ENCODE measurements around the gene PFKFB3.

The PFKFB3 gene

GRCh38 chr10:6226216-6226615, 23.5 kb downstream of the PFKFB3 start:
- H3K9ac ChIP-seq (ENCODE audit: low read depth, low read length) = no peak overlapping the region
- peaks cover 33% of the 10 kb centered on the region for H3K36me3 ChIP-seq (ENCODE audit: insufficient read depth, low read length)
- H3K4me1 ChIP-seq (ENCODE audit: insufficient read depth, low read length) = no peaks in the 10 kb centered on the region
- no peaks in the 10 kb centered on the region for H3K9me3 ChIP-seq (ENCODE audit: control insufficient read depth, insufficient read depth, low read length)

DNA sequence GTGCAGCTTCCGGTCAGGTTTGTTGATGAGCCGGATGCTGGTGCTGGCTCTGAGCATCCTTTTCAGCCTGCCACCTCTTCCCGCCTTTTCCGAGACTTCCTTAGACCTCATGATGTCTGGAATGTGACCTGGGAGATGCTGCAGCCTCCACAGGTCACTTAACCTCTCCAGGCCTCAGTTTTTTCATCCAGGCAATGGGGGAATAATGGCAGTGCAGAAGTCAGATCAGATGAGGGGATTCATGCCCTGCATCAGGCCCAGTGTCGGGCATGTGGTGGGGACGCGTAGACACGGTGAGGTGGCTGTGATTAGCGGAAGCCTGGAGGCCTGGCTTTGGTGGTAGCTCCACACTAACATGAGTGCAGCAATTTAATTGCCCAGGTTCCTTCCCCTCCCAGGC, 24.6 kb downstream of the PFKFB3 start:
- H3K9ac ChIP-seq (ENCODE audit: low read depth, low read length) = no peak overlapping the region
- H3K4me1 ChIP-seq (ENCODE audit: insufficient read depth, low read length) = no peaks in the 10 kb centered on the region
- no peaks in the 10 kb centered on the region for H3K9me3 ChIP-seq (ENCODE audit: control insufficient read depth, insufficient read depth, low read length)
- peaks cover 37% of the 10 kb centered on the region for H3K36me3 ChIP-seq (ENCODE audit: insufficient read depth, low read length)

GRCh38 chr10:6228010-6228511, 25.3 kb downstream of the PFKFB3 start:
- Histone ChIP-seq H3K9me3 (ENCODE audit: control insufficient read depth, insufficient read depth, low read length) (no peaks in the 10 kb centered on the region), H3K9ac (ENCODE audit: low read depth, low read length) (no peak overlapping the region), H3K4me1 (ENCODE audit: insufficient read depth, low read length) (no peaks in the 10 kb centered on the region), H3K36me3 (ENCODE audit: insufficient read depth, low read length) (peaks cover 39% of the 10 kb centered on the region)

- peaks cover 37% of the 10 kb centered on the region for H3K36me3 ChIP-seq (ENCODE audit: insufficient read depth, low read length)
- no peak overlapping the region for H3K9ac ChIP-seq (ENCODE audit: low read depth, low read length)
- no peaks in the 10 kb centered on the region for H3K4me1 ChIP-seq (ENCODE audit: insufficient read depth, low read length)
- H3K9me3 ChIP-seq (ENCODE audit: control insufficient read depth, insufficient read depth, low read length) = no peaks in the 10 kb centered on the region
Measured at GRCh38 chr10:6228647-6229046, 25.9 kb downstream of the PFKFB3 start.

GRCh38 chr10:6229290-6229689, 26.6 kb downstream of the PFKFB3 start:
- Histone ChIP-seq H3K9ac (ENCODE audit: low read depth, low read length) (no peak overlapping the region), H3K4me1 (ENCODE audit: insufficient read depth, low read length) (no peaks in the 10 kb centered on the region), H3K9me3 (ENCODE audit: control insufficient read depth, insufficient read depth, low read length) (no peaks in the 10 kb centered on the region), H3K36me3 (ENCODE audit: insufficient read depth, low read length) (peaks cover 35% of the 10 kb centered on the region)

DNA sequence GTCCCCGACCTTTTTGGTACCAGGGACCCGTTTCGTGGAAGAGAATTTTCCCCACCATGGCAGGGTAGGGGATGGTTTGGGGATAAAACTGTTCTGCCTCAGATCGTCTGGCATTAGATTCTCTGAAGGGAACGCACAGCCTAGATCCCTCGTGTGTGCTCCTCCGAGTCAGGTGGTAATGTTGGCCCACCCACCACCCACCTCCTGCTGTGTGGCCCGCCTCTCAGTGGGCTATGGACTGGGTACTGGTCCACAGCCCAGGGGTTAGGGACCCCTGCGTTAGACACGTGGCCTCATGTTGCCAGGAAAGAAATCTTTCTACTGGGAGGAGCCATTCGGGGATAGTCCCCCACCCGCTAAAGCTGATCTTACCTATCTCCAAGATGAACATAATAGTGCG, 27.0 kb downstream of the PFKFB3 start:
- Histone ChIP-seq H3K9me3 (ENCODE audit: control insufficient read depth, insufficient read depth, low read length) (no peaks in the 10 kb centered on the region), H3K4me1 (ENCODE audit: insufficient read depth, low read length) (no peaks in the 10 kb centered on the region), H3K36me3 (ENCODE audit: insufficient read depth, low read length) (peaks cover 37% of the 10 kb centered on the region), H3K9ac (ENCODE audit: low read depth, low read length) (no peak overlapping the region)

DNA sequence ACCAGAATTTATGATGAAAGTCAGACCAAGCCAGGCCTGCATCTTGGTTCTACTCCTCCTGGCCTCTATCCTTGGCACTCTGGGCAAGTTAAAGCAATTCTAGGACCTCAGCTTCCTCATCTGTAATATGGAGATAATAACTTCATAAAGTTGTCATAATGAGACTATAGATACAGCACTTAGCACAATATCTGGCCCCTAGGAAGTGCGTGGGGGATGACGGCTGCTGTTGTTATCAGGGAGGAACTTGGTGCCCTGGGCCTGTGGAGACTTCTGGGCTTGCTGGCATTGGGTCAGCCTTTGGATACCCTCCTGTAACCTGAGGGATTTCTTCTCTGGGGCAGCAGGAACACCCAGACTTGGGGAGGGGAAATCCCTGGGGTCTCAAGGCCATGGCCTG, 27.6 kb downstream of the PFKFB3 start:
- H3K9me3 ChIP-seq (ENCODE audit: control insufficient read depth, insufficient read depth, low read length) = no peaks in the 10 kb centered on the region
- peaks cover 34% of the 10 kb centered on the region for H3K36me3 ChIP-seq (ENCODE audit: insufficient read depth, low read length)
- H3K9ac ChIP-seq (ENCODE audit: low read depth, low read length) = no peak overlapping the region
- no peaks in the 10 kb centered on the region for H3K4me1 ChIP-seq (ENCODE audit: insufficient read depth, low read length)

- Histone ChIP-seq H3K9ac (ENCODE audit: low read depth, low read length) (no peak overlapping the region), H3K4me1 (ENCODE audit: insufficient read depth, low read length) (no peaks in the 10 kb centered on the region), H3K36me3 (ENCODE audit: insufficient read depth, low read length) (peaks cover 34% of the 10 kb centered on the region), H3K9me3 (ENCODE audit: control insufficient read depth, insufficient read depth, low read length) (no peaks in the 10 kb centered on the region)
Measured at GRCh38 chr10:6231146-6231545, 28.4 kb downstream of the PFKFB3 start.

GRCh38 chr10:6231730-6232129, 29.0 kb downstream of the PFKFB3 start:
- no peak overlapping the region for H3K9ac ChIP-seq (ENCODE audit: low read depth, low read length)
- no peaks in the 10 kb centered on the region for H3K4me1 ChIP-seq (ENCODE audit: insufficient read depth, low read length)
- H3K9me3 ChIP-seq (ENCODE audit: control insufficient read depth, insufficient read depth, low read length) = no peaks in the 10 kb centered on the region
- peaks cover 34% of the 10 kb centered on the region for H3K36me3 ChIP-seq (ENCODE audit: insufficient read depth, low read length)

DNA sequence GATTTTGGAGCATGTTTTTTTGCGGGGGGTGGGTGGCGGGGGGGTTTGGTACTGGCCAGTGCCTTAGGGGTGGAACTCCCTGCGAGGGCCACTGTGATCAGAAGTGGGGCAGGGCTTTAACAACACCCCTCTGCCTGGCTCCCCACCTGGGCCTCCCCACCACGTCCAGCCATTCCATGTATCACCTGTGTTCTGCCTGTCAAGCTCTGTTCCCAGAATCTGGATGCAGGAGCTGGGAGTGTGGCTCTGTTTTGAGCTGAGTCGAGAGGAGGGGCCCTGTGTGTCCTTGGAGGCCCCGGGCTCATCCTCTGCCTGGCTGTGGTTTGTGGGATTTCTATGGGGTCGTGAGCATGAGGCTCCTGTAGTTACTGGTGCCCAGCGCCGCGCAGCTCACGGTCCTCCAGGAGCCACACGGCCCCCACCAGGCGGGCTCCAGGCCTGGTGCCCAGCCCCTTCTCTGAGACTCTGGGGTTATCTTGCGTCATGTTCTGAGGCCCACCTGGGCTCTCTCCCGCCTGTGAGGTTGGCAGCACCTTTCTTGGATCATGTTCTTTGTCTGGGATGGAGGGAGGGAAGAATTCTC, 29.6 kb downstream of the PFKFB3 start:
- Histone ChIP-seq H3K4me1 (ENCODE audit: insufficient read depth, low read length) (no peaks in the 10 kb centered on the region), H3K9me3 (ENCODE audit: control insufficient read depth, insufficient read depth, low read length) (no peaks in the 10 kb centered on the region), H3K9ac (ENCODE audit: low read depth, low read length) (no peak overlapping the region), H3K36me3 (ENCODE audit: insufficient read depth, low read length) (peaks cover 30% of the 10 kb centered on the region)

- Histone ChIP-seq H3K4me1 (ENCODE audit: insufficient read depth, low read length) (no peaks in the 10 kb centered on the region), H3K9ac (ENCODE audit: low read depth, low read length) (no peak overlapping the region), H3K36me3 (ENCODE audit: insufficient read depth, low read length) (peaks cover 23% of the 10 kb centered on the region)
Measured at GRCh38 chr10:6232846-6233724, 30.4 kb downstream of the PFKFB3 start.

GRCh38 chr10:6233725-6234277, 31.1 kb downstream of the PFKFB3 start:
- H3K4me1 ChIP-seq (ENCODE audit: insufficient read depth, low read length) = no peaks in the 10 kb centered on the region
- H3K9ac ChIP-seq (ENCODE audit: low read depth, low read length) = no peak overlapping the region
- no peaks in the 10 kb centered on the region for H3K9me3 ChIP-seq (ENCODE audit: control insufficient read depth, insufficient read depth, low read length)
- peaks cover 23% of the 10 kb centered on the region for H3K36me3 ChIP-seq (ENCODE audit: insufficient read depth, low read length)

More at GRCh38 chr10:6232846-6233724, 30.4 kb downstream of the PFKFB3 start:
- no peaks in the 10 kb centered on the region for H3K9me3 ChIP-seq (ENCODE audit: control insufficient read depth, insufficient read depth, low read length)

DNA sequence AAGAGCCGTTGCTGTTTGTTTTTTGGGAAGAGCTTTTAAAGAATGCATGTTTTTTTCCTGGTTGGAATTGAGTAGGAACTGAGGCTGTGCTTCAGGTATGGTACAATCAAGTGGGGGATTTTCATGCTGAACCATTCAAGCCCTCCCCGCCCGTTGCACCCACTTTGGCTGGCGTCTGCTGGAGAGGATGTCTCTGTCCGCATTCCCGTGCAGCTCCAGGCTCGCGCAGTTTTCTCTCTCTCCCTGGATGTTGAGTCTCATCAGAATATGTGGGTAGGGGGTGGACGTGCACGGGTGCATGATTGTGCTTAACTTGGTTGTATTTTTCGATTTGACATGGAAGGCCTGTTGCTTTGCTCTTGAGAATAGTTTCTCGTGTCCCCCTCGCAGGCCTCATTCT, 31.6 kb downstream of the PFKFB3 start:
- Histone ChIP-seq H3K36me3 (ENCODE audit: insufficient read depth, low read length) (peaks cover 23% of the 10 kb centered on the region), H3K9ac (ENCODE audit: low read depth, low read length) (no peak overlapping the region)

GRCh38 chr10:6236349-6237198, 33.8 kb downstream of the PFKFB3 start:
- Histone ChIP-seq H3K9me3 (ENCODE audit: control insufficient read depth, insufficient read depth, low read length) (no peaks in the 10 kb centered on the region), H3K36me3 (ENCODE audit: insufficient read depth, low read length) (peaks cover 11% of the 10 kb centered on the region), H3K4me1 (ENCODE audit: insufficient read depth, low read length) (no peaks in the 10 kb centered on the region), H3K9ac (ENCODE audit: low read depth, low read length) (no peak overlapping the region)

More for the DNA sequence above, 31.6 kb downstream of the PFKFB3 start:
- Histone ChIP-seq H3K9me3 (ENCODE audit: control insufficient read depth, insufficient read depth, low read length) (no peaks in the 10 kb centered on the region), H3K4me1 (ENCODE audit: insufficient read depth, low read length) (no peaks in the 10 kb centered on the region)
